Kidney tubule cell (primary cell): ENCODE data around the gene POMC.
A peak's percentile ranks its signal among the peaks of the same experiment; 100 is the strongest.
"Not testable (repeated sequence)": the region's sequence is repeated elsewhere in the genome, so short reads cannot be mapped to it uniquely, and the experiment has no call there.

Source experiments
- DNase-seq: peaks from one replicate; pipeline ENCODE4 v3.0.0-alpha.2; 2018; ENCODE audit warnings: low spot score

Gene POMC

DNA sequence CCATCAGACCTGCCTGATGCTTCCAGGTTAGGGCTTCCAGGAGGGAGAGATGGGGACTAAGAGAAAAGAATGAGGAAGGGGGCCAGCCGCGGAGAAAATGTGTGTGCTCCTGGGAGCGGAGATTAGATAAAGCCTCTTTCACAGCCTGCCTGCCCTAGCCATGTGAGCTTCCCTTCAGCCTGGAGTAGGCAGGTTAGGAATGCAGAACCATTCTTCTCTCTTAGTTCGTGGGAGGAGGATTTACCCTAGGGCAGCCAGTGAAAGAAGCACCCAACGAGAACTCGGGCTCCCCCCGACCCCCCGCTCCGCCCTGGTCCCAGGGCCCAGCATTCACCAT, 36.1 kb downstream of the POMC start:
- DNase-seq, result no peak

DNA sequence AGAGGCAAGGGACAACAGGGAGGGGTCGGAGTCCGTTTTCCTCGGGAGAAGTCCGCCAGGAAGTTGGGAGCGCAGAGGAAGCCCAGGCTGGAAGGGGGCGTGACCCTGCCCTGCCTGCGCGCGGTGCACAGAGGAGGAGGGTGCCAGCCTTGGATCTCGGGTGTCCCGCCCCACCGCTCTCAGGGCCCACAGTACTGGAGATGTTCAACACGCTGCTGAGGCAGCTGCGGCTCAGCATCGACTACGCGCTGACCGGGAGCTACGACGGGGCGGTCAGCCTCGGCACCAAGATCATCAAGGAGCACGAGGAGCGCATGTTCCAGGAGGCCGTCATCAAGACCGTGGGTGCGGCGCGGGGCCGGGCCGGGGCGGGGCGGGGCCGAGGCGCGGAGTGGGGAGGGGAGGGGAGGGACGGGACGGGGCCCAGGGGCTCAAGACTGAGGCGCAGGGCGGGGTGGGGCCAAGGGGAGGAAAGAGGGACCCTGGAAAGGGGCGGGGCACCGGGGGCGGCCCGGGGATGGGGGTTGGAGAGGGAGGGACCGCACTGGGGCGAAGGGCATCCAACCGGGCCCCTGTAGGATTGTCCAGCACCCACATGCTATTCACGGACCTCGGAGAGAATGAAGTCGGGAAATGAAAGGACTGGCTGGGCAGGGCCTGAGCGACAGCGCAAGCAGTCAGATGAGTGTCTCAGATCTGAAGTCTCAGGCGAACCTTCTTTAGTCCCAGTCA, 36.6 kb downstream of the POMC start:
- DNase-seq, result no peak

- DNase-seq, result no peak
Observed at GRCh38 chr2:25131253-25131566, 37.2 kb downstream of the POMC start.

GRCh38 chr2:25129901-25130520, 38.4 kb downstream of the POMC start:
- no peak for DNase-seq

DNA sequence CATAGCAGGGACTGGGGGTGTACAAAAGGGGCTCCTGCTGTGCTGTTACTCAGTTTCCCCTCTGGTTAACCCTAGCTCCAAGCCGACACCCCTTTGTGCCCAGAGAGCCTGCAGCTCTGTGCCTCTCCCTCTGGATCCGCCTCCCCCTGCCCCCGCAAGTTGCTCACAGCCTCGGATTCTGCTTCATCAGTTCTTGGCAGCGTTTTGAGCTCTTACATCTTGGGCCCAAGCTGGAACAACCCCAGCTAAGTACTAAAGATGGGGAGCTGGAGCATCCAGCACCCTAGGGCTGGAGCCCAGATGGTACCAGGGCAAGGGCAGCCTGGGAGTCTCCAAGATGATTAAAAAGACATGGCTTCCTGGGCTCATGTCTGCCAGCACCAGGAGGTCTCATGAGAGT, 40.7 kb downstream of the POMC start:
- DNase-seq, result no peak

DNA sequence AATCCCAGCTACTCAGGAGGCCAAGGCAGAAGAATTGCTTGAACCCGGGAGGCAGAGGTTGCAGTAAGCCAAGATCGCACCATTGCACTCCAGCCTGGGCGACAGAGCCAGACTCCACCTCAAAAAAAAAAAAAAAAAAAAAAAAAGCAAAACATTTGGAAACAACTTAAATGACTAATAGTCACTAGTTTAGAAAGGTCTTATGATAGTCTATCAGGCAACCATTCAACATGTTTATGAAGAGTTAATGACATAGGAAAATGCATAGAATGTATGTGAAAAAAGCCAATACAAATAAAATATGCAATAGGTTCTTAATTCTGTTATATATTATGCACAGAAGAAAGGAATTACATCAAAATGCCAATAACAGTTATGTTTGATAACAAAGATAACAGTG, 41.3 kb downstream of the POMC start:
- DNase-seq, result not testable (repeated sequence)

DNA sequence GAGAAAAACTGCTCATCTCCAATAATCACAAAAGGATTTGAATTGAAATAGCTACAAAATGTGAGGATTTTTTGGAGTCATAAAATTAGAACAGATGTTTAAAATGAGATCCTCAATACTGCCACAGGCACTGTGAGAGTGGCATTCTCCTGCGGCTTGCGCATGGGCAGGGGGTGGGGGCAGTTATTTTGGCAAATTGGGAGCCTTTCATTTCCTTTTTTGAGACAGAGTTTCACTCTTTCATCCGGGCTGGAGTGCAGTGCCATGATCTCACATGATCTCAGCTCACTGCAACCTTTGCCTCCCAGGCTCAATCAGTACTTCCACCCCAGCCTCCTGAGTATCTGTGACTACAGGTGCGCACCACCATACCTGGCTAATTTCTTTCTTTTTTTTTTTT, 42.4 kb downstream of the POMC start:
- no peak for DNase-seq

- DNase-seq, result no peak
Observed at GRCh38 chr2:25125189-25125588, 43.2 kb downstream of the POMC start.

GRCh38 chr2:25123682-25124081, 44.7 kb downstream of the POMC start:
- DNase-seq, result peak; percentile 10

- DNase-seq, result no peak
Observed at GRCh38 chr2:25122367-25122766, 46.0 kb downstream of the POMC start.

GRCh38 chr2:25119263-25119662, 49.1 kb downstream of the POMC start:
- DNase-seq, result no peak

DNA sequence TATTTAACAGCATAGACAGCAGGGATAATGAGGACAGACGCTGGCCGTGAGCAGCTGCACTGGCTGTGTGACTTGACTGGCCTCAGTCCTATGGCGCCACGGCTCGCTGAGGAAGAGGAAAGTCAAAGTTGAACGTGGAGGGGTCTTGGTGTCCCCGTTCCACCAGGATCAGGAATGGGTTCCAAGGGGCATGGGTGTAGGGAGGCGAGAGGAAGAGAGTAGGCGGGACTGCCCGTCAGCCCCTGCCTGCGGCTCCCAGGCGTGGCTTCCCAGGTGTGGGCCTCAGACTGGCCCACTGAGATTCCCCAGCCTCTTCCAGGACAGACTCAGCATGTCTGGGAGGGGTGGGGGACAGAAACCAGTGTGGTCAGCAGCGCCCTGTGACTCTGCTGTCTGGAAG, 51.4 kb downstream of the POMC start:
- DNase-seq, result no peak

GRCh38 chr2:25115902-25116301, 52.5 kb downstream of the POMC start:
- DNase-seq, result no peak

GRCh38 chr2:25115249-25115883, 53.0 kb downstream of the POMC start:
- DNase-seq, result no peak

DNA sequence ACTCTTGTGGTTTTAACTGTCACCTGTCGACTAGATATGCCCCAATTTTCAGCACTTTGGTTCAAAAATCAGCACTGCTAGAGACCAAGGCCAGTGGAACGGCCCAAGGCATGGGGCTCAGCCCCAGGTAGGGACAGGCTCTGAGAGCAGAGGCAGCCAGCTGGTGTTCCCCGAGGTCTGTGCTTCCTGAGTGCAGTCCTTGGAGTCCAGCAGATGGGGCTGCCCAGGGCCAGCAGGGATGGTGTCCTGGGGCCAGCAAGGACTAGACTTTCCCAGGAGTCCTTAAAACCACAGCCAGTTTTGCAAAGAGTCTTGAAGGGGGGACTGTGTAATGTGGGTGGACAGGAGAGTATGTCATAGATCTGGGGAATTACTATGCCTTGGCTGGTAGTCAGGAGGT, 56.3 kb downstream of the POMC start:
- no peak for DNase-seq
